ENCODE data around the gene TMEM87B. TPM values are rescaled to one million over a fixed set of nuclear protein-coding genes. Genes with fewer than 3 reads are reported as not detected.
"Not testable (repeated sequence)": the region's sequence is repeated elsewhere in the genome, so short reads cannot be mapped to it uniquely, and the experiment has no call there.

TMEM87B gene
- total RNA-seq, 1 donor: 112 TPM

DNA sequence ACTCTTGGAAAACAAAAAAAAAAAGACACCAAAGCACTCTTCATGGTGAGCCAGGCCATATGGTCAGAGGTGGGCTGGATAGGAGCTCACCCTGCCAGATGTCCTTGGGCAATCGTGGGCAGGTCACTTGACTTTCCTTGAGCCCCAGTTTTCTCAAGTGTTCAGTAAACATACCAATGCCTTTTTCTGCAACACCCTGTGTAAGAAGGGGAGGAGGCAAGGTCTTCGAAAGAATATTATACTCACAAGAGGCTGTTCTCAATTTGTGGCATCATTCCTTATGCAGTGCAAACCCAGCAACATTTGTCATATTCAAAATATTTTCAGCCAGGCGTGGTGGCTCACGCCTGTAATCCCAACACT is 22.9 kb upstream of the TMEM87B start:
- DNase-seq (ENCODE audit: low read depth): peak; percentile 67

DNA sequence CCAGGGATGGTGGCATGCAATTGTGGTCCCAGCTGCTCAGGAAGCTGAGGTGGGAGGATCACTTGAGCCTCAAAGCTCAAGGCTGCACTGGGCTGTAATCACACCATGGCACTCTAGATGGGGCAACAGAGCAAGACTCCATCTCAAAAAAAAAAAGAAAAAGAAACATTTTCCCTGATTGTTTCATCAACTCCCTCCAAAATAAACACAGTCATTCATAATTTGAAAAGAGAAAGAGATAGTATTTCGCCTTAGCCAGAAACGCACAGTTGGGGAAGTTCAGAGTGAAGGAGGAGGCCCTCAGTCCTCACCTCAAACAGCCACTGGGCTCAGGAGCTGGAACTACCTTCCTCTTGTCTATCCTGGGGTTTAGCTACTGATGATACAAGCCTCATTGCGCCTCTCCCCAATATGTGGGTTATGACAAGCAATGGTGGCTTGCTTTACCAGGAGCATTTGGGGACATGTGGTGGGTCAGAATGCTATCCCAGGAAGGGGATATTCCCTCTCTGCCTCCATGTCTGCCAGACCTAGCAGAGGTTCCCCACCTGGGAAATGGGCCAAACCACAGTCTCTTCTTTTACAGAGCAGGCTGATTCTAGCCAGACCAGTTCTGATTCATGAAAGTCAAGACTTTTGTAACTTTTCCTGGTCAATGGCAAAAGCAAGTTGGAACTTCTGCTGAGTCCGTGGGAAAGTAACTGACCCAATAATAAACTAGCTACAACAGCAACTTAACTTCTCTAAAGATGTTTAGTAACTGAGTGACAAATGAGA is 22.2 kb upstream of the TMEM87B start:
- TF ChIP-seq, protein P1, sequence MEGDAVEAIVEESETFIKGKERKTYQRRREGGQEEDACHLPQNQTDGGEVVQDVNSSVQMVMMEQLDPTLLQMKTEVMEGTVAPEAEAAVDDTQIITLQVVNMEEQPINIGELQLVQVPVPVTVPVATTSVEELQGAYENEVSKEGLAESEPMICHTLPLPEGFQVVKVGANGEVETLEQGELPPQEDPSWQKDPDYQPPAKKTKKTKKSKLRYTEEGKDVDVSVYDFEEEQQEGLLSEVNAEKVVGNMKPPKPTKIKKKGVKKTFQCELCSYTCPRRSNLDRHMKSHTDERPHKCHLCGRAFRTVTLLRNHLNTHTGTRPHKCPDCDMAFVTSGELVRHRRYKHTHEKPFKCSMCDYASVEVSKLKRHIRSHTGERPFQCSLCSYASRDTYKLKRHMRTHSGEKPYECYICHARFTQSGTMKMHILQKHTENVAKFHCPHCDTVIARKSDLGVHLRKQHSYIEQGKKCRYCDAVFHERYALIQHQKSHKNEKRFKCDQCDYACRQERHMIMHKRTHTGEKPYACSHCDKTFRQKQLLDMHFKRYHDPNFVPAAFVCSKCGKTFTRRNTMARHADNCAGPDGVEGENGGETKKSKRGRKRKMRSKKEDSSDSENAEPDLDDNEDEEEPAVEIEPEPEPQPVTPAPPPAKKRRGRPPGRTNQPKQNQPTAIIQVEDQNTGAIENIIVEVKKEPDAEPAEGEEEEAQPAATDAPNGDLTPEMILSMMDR (IDR thresholded peaks at IDR 0.05; ENCODE audit: insufficient read depth, low read depth, low read length): no peak
- H3K4me3 ChIP-seq (ENCODE audit: low read depth, low read length): no peak overlapping the region
- peak; percentile 91 for DNase-seq (ENCODE audit: low read depth)

More for the DNA sequence above, 22.9 kb upstream of the TMEM87B start:
- TF ChIP-seq, protein P1 (IDR thresholded peaks at IDR 0.05; ENCODE audit: insufficient read depth, low read depth, low read length): no peak
- H3K4me3 ChIP-seq (ENCODE audit: low read depth, low read length): no peak overlapping the region

DNA sequence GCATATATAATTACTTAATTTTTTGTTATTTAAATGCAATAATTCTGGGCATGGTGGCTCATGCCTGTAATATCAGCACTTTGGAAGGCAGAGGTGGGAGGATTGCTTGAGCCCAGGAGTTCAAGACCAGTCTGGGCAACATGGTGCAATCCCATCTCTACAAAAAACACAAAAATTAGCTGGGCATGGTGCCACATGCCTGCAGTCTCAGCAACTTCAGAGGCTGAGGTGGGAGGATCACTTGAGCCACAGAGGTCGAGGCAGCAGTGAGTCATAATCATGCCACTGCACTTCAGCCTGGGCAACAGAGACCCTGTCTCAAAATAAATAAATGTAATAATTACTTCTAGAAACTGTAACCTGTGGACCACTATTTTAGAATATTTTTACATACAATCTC is 21.5 kb upstream of the TMEM87B start:
- TF ChIP-seq, protein P1 (IDR thresholded peaks at IDR 0.05; ENCODE audit: insufficient read depth, low read depth, low read length): no peak
- peak; percentile 61 for DNase-seq (ENCODE audit: low read depth)
- no peak overlapping the region for H3K4me3 ChIP-seq (ENCODE audit: low read depth, low read length)

DNA sequence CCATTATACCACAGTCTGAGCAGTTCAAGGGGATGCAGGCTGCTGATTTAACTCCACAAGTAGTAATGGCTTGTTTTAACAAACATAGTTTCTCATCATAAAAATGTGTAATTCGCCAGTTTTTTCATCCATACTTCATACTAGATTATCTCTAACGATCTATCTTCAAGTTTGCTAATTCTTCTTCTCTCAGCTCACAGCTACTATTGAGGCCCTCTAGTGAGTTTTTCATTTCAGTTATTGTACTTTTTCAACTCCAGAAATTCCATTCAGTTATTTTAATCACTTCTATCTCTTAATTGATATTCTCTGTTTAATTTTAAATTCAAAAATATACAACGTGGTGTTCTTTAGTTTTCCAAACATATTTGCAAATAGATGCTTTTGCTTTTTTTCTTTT is 20.1 kb upstream of the TMEM87B start:
- DNase-seq (ENCODE audit: low read depth): no peak
- H3K4me3 ChIP-seq (ENCODE audit: low read depth, low read length): no peak overlapping the region
- TF ChIP-seq, protein P1 (IDR thresholded peaks at IDR 0.05; ENCODE audit: insufficient read depth, low read depth, low read length): no peak

DNA sequence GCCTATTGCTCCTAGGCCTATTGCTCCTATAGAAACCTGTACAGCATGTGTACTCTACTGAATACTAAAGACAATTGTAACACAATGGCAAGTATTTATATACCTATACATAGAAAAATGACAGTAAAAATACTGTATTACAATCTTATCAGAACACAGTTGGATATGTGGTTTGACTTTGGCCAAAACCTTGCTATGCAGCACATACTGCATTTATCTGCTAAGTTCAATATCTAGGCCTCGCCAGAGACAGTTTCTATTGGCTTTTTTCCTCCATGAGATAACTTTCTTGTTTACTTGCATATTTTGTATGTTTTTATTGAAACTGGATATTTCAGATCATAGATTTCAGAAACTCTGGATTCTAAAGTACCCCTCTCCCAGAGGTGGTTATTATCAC is 19.3 kb upstream of the TMEM87B start:
- DNase-seq (ENCODE audit: low read depth): no peak
- TF ChIP-seq, protein P1 (IDR thresholded peaks at IDR 0.05; ENCODE audit: insufficient read depth, low read depth, low read length): no peak
- H3K4me3 ChIP-seq (ENCODE audit: low read depth, low read length): no peak overlapping the region

DNA sequence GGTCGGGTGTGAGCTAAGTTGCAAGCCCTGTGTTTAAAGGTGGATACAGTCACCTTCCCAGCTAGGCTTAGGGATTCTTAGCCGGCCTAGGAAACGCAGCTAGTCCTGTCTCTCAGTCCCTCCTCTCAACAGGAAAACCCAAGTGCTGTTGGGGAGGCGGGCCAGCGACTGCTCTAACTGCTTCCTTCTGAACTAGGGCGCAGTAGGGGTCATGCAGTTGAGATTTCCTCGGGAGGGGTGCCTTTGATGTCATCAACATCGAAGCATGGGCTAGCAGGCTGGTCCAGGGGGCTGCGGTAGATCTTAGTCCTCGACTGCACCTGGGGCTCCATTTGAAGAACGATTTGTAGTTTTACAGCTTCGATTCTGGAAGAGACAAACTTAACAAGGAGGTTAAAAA is 15.5 kb upstream of the TMEM87B start:
- not testable (repeated sequence) for DNase-seq (ENCODE audit: low read depth)

DNA sequence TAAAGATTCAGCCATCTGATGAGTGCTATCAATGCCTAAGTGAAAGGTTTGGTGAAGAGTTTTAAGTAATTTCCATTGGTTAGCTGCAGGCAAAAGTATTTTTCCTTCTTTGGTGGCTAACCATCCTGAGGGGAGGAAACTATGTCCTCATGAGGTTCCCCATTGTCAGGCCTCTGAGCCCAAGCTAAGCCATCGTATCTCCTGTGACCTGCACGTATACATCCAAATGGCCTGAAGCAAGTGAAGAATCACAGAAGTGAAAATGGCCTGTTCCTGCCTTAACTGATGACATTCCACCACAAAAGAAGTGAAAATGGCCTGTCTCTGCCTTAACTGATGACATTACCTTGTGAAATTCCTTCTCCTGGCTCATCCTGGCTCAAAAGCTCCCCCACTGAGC is 15.0 kb upstream of the TMEM87B start:
- DNase-seq (ENCODE audit: low read depth); H3K4me3 ChIP-seq (ENCODE audit: low read depth, low read length): not testable (repeated sequence)

More for the DNA sequence above, 15.5 kb upstream of the TMEM87B start:
- not testable (repeated sequence) for H3K4me3 ChIP-seq (ENCODE audit: low read depth, low read length)

DNA sequence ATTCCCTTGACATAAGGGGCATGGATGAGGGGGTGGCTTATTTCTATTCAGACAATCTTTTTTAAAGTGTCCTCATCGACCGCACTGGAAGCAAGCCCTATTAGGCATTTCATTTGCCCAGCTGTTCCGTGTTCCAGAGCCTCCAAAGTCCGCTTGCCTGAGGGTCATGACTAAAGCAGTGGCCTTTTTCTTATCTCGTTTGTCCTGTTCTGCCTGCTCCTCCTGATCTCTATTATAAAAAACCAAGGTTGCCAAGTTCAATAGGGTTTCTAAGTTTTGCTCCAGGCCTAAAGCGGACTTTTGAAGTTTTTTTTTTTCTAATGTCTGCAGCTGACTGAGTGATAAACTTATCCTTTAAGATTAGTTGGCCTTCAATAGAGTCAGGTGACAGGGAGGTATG is 13.6 kb upstream of the TMEM87B start:
- not testable (repeated sequence) for H3K4me3 ChIP-seq (ENCODE audit: low read depth, low read length)

More for the DNA sequence above, 13.6 kb upstream of the TMEM87B start:
- DNase-seq (ENCODE audit: low read depth): not testable (repeated sequence)
